ENCODE measurements around the gene MCUR1.
A peak's percentile ranks its signal among the peaks of the same experiment; 100 is the strongest.

- TF ChIP-seq CTCF (IDR thresholded peaks at IDR 0.05) (peak; percentile 95), ZFX (IDR thresholded peaks at IDR 0.05; ENCODE audit: borderline replicate concordance) (no peak)
Measured at GRCh38 chr6:13795041-13795750, 19.2 kb downstream of the MCUR1 start.

Data from 22Rv1 (cell line).